Measurements from ENCODE around the gene SYTL3.
"Not testable (repeated sequence)": the region's sequence is repeated elsewhere in the genome, so short reads cannot be mapped to it uniquely, and the experiment has no call there.

Gene SYTL3

DNA sequence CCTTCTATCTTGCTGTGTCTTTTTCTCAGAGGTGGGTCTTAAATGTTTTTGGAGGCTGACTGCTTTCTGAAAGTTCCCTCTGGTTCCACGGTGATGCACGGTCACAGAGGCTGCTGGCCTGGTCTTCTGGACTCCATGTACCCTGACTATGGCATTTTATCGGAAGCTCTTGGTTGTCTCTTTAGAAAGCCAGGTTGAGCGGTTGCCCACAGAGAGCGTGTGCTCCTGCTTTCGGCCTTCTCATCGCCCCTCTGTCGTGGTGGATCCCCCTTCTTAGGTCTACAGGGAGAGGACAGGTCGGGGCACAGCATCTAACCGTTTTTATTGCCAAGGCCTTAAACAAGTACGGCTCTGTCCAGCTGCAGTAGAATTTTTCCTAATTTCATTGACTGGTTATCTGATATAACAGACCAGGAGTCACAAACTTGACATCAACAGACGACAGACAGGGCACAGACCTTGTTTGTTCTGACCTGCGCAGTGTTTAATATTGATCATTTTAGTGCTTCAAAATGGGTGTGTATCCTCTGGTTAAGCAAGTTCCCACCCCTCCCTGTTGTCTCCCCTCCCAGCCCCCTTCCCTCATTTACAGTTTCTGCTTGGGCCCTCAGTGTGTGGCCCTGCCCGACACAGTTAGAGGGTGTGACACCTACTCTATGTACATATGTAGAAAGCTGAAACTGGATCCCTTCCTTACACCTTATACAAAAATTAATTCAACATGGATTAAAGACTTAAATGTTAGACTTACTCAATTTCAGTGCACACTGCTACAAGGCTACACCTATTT is 24.7 kb downstream of the SYTL3 start:
- TF ChIP-seq, protein P1, sequence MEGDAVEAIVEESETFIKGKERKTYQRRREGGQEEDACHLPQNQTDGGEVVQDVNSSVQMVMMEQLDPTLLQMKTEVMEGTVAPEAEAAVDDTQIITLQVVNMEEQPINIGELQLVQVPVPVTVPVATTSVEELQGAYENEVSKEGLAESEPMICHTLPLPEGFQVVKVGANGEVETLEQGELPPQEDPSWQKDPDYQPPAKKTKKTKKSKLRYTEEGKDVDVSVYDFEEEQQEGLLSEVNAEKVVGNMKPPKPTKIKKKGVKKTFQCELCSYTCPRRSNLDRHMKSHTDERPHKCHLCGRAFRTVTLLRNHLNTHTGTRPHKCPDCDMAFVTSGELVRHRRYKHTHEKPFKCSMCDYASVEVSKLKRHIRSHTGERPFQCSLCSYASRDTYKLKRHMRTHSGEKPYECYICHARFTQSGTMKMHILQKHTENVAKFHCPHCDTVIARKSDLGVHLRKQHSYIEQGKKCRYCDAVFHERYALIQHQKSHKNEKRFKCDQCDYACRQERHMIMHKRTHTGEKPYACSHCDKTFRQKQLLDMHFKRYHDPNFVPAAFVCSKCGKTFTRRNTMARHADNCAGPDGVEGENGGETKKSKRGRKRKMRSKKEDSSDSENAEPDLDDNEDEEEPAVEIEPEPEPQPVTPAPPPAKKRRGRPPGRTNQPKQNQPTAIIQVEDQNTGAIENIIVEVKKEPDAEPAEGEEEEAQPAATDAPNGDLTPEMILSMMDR (IDR thresholded peaks at IDR 0.05; ENCODE audit: low read depth, low read length), result no peak
- no peak for DNase-seq (ENCODE audit: extremely low read depth, low read depth)

DNA sequence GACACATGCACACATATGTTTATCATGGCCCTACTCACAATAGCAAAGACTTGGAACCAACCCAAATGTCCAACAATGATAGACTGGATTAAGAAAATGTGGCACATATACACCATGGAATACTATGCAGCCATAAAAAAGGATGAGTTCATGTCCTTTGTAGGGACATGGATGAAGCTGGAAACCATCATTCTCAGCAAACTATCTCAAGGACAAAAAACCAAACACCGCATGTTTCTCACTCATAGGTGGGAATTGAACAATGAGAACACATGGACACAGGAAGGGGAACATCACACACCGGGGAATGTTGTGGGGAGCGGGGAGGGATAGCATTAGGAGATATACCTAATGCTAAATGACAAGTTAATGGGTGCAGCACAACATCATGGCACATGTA is 27.2 kb downstream of the SYTL3 start:
- DNase-seq (ENCODE audit: extremely low read depth, low read depth), result not testable (repeated sequence)

DNA sequence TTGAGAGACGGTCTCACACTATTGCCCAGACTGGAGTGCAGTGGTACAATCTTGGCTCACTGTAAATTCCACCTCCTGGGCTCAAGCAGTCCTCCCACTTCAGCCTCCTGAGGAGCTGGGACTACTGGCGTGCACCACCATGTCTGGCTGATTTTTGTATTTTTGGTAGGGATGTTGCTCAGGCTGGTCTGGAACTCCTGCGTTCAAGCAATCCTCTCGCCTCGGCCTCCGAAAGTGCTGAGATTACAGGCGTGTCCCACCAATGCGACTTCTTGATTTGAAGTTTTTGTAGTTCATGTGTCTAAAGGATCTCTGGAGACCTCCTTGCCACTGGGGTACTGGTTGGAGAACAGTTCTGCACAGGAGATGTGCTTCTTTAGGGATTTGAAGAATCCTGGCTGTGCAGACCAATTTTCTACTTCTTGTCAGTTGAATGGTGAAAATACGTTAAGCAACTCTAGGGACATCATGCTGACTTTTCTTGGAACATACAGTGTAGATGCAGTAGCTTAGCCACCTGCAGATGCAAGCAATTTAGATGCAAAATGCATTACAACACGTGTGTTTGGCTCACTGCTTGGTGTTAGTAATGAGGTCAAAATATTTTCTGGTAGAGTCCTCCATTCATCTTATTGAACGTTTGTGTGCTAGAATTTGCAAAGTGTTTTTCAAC is 28.2 kb downstream of the SYTL3 start:
- no peak for DNase-seq (ENCODE audit: extremely low read depth, low read depth)
- TF ChIP-seq, protein P1 (IDR thresholded peaks at IDR 0.05; ENCODE audit: low read depth, low read length), result no peak

DNA sequence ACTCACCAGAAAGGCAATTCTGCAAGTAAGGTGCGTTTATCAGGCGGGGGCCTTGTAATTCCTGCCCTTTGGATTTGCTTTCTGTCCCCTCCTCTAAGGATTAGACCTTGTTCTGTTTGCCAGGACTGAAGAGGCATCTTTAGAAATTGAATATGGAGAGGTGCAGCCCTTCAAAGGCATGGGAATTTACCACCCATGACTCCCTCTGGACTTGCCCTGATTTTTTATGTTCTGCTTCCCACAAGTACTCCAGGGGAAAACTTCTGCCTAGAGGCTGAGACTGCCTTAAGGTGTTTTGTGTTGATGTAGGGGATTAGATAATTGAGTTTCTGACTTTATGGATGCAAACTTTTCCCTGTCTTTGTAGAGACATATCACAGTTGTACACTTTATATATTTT is 30.2 kb downstream of the SYTL3 start:
- DNase-seq (ENCODE audit: extremely low read depth, low read depth), result no peak
- TF ChIP-seq, protein P1 (IDR thresholded peaks at IDR 0.05; ENCODE audit: low read depth, low read length), result no peak

DNA sequence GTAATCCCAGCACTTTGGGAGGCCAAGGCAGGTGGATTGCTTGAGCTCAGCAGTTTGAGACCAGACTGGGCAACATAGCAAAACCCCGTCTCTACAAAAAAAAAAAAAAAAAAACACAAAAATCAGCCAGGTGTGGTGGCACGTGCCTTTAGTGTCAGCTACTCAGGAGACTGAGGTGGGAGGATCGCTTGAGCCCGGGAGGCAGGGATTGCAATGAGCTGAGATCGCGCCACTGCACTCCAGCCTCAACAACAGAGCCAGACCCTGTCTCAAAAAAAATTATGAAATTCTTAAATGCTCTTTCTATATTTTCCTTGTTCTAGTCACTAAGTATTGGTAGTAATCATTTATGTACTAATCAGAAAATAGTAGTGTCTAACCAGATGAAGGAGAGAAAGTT is 30.6 kb downstream of the SYTL3 start:
- no peak for DNase-seq (ENCODE audit: extremely low read depth, low read depth)
- TF ChIP-seq, protein P1 (IDR thresholded peaks at IDR 0.05; ENCODE audit: low read depth, low read length), result no peak

DNA sequence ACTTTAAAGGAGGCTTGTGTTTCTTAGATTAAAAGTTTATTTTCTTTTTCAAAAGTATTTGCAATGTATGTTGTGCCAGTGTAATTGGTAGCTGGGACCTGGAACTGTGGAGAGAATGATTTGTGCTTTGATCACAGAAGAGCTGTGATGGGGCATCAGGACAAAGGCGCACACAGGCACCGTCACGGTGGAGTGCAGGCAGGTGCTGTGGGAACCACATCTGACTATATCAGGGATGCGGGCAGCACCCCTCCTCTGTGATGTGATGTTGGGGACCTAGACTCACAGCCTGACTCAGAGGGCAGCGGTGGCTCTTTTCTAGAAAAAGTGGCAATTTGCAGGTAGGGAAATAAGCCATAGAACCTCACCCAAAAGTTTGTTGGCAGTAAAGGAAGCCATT is 34.5 kb downstream of the SYTL3 start:
- DNase-seq (ENCODE audit: extremely low read depth, low read depth), result no peak
- TF ChIP-seq, protein P1 (IDR thresholded peaks at IDR 0.05; ENCODE audit: low read depth, low read length), result no peak

DNA sequence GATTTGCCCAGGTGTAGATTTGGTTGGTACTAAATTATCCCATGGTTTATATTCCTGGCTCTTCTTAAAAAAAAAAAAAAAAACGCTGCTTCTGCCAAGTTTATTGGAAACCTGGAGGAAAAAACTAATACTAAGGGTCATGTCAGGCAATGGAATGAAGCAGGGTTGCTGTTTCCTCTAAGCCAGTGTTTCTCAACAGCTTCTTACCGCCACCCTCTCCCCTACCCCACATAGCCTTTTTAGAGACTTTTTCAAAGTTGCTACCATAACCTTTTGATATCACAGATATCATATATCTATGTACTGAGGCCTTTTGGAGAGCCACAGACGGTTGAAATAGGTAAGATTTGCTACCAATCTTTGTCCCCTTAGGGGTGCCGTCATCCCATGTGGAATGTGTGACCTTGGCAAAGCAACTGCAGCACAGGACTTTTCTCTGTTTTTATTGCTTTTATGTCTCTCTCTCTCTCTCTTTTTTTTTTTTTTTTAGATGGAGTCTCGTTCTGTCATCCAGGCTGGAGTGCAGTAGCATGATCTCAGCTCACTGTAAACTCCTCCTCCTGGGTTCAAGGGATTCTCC is 35.0 kb downstream of the SYTL3 start:
- TF ChIP-seq, protein P1 (IDR thresholded peaks at IDR 0.05; ENCODE audit: low read depth, low read length), result no peak
- DNase-seq (ENCODE audit: extremely low read depth, low read depth), result no peak
